Measurements from ENCODE around the gene DNASE1.

- TF ChIP-seq EZH2 (IDR thresholded peaks at IDR 0.05; ENCODE audit: borderline replicate concordance, insufficient read depth, low read length, poor library complexity, severe bottlenecking) (no peak), CTCF (IDR thresholded peaks at IDR 0.05; ENCODE audit: poor library complexity, severe bottlenecking) (no peak), MXI1 (conservative IDR thresholded peaks at IDR 0.05; ENCODE audit: poor library complexity, severe bottlenecking) (no peak), TAF1 (IDR thresholded peaks at IDR 0.05; ENCODE audit: low read depth) (no peak), POLR2AphosphoS5 (IDR thresholded peaks at IDR 0.05) (no peak), EP300 (conservative IDR thresholded peaks at IDR 0.05; ENCODE audit: poor library complexity, severe bottlenecking) (no peak), SMC3 (conservative IDR thresholded peaks at IDR 0.05; ENCODE audit: poor library complexity) (no peak), REST (IDR thresholded peaks at IDR 0.05; ENCODE audit: borderline replicate concordance) (no peak), RAD21 (conservative IDR thresholded peaks at IDR 0.05) (no peak)
Measured at GRCh38 chr16:3689731-3690130, 35.2 kb downstream of the DNASE1 start.

All from neural cell (in vitro differentiated cells).